ENCODE data around the gene SPARC.

SPARC gene

DNA sequence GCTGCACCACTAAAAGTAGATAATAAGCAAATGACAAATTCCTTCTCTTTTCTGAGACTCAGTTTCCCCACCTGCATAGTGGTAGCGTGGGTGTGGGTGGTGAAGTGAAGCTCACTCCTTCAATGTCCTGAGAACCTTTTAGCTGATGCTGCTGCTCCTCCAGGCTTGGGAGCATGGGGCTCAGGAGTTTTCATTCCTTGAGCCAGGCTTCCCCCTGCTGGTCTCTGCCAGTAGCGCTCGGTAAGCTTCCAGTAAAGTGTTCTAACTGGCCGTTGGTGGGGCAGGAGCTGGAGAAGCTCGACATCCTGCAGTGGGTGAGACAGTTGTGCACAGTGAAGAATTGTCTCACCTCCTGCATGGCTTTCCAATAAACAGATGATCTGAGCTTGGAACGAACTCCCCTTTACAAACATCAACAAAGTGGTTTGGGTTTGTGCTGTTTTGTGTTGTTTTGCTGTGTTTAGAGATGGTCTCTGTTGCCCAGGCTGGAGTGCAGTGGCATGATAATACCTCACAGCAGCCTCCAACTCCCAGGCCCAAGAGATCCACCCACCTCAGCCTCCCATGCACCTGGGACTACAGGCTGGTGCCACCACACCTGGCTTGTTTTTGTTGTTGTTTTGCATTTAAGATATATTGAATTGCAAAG, 34.6 kb downstream of the SPARC start:
- DNase-seq, result no peak

DNA sequence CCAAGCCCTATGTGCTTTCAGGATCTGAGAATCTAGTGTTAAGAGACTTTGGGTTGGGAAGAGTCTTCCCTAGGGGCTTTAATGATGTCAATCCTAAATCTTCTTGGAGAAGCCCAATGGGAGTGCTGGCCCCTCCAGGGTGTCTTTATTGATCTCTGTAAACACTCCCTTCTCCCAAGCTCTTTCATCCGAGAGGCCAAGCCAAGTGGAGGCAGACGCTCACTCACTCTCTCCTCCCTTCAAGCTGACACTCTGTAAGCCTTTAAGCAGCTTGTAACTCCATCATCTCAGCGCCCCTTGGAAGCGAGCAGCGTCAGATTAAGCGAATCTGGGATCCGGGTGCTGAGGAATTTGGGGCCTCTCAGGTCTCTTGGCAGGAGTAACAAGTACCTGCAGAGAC, 37.7 kb downstream of the SPARC start:
- DNase-seq, result no peak

DNA sequence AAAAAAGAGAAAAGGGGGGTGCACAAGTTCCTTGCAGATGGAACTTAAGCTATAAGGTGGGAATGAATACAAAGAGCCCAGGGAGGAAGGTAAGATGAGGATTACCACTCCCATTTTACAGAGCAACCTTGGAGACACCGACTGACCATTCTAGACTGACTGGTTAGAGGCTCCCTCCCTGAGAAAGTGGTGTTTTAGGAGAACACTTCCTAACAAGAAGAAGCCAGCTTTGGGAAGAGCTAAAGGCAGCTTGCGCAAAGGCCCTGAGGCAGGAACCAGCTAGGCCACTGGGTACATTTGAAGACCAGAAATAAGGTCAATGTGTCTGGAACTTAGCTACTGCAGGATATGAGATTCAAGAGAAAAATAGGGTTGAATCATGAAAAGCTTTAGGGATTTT, 38.6 kb downstream of the SPARC start:
- DNase-seq, result no peak

DNA sequence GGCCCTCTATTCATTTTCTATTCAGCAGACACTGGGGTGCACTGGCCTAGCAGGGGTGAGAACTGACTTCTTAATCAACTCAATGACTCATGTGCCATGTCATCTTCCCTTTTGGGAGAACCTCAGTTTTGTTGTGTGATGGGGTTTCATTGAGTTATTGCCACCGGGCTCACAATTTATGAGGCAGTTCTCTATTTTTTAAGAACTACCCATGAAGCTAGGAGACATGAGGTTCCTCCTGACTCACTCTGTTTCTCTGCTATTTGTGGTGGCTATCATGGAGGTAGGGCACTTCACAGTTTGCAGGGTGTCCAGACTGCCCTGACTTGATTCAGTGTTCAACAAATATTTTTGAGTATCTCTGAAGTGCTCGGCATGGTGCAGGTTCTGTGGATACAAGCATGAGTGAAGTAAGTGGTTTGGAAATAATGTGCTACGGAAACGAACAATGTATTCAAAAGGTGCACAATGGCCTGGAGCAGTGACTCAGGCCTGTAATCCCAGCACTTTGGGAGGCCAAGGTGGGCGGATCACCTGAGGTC, 39.3 kb downstream of the SPARC start:
- no peak for DNase-seq

DNA sequence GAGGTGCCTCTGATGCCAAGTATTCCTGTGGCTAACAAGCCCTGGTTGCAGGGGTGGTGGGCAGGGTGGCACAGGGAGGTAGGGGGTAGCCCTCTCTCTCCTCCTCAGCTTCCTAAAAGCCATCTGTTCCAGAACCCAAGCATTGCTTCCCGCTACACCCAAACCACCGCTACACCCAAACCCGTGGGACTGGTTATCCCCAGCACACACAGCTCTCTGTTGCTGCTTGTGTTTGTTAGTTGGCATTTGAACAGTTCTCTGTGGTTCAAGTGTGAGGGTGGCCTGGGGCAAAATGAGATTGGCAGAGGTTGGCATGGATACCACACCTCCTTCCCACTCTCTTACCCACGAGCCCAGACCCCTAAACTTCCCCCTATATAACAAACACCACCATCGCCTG, 40.4 kb downstream of the SPARC start:
- DNase-seq, result no peak

DNA sequence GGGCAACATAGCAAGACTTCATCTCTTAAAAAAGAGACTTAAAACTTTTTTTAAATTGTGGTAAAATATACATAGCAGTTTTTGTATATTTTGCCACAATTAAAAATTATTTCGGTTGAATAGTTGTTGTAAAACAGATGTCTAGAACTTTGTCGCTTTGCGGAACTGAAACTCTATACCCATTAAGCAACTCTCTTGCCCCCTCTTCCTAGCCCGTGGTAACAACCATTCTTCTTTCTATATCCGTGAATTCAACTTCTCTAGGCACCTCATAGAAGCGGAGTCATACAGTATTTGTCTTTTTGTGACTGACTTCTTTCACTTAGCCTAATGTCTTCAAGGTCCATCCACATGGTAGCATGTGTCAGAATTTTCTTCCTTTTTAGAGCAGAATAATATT, 43.3 kb downstream of the SPARC start:
- DNase-seq, result no peak

DNA sequence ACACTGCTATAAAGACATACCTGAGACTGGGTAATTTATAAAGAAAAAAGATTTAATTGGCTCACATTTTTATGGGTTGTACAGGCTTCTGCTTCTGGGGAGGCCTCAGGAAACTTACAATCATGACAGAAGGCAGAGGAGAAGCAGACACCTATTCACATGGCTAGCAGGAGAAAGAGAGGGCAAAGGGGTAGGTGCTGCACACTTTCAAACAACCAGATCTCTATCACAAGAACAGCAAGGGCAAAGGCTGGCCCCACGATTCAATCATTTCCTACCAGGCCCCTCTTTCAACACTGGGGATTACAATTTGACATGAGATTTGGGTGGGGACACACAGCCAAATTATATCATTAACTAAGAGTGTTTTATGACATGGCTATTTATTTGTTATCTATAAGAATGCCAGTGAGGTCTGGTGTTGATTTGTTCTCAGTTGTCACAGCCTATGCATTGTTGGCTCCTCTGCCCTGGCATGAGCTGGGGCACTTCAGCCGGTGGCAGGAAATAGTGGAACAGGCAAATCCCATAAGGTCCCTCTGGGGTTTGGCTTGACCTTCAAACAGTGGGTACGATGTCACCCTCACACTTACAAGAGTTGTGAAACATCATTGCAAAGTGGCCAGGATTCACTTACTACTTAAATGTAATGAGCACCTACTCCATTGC, 44.1 kb downstream of the SPARC start:
- no peak for DNase-seq

DNA sequence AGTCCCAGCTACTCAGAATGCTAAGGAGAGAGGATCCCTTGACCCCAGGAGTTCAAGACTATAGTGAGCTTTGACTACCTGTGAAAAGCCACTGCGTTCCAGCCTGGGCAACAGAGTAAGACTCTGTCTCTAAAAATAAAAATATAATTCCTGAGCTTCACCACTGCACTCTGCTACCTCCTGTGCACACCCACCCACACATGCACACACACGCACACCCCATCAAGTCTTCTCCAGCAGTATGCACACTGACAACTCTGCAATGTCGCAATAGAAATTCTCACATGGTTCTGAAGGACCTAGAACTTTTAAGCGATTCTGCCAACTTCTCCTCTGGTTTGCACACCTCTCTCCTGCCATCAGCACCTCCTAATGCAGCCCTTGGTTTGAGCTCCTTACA, 48.1 kb downstream of the SPARC start:
- no peak for DNase-seq

DNA sequence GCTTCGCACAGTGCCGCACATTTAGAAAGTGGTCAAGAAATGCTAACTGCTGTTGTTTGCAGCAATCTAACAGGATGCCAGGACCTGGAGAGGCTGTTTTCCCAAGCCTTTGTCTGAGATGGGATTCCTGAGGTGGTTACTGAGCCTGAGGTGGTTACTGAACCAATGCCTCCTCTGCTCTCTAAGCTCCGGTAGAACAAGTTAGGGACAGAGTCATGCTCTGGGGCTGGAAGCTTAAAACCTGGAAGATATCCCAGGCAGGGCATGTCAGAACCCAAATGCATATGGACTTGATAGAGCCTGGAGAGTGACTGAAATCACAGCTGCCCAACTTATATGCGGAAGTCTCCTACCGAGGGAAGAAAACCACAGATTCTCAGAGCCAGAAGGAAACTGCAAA, 49.0 kb downstream of the SPARC start:
- no peak for DNase-seq

DNA sequence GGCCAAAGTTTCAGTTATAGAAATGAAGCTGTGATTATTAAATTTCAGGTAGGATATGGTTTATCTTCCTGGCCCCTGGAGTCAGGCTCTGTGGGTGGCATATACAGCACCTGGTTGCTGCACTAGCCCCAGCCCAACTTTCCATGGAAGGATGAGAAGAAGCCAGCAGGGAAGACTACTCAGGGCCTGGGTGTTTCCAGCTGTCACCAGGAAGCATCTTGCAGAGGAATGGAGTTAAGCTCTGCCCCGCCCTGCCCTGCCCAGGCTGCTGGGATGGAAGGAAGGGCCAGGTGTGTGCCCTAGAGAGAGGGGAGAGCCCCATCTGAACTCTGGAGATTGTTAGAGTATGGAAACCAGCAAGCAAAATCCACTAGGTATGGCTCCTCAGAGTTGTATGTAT, 52.8 kb downstream of the SPARC start:
- DNase-seq, result no peak

DNA sequence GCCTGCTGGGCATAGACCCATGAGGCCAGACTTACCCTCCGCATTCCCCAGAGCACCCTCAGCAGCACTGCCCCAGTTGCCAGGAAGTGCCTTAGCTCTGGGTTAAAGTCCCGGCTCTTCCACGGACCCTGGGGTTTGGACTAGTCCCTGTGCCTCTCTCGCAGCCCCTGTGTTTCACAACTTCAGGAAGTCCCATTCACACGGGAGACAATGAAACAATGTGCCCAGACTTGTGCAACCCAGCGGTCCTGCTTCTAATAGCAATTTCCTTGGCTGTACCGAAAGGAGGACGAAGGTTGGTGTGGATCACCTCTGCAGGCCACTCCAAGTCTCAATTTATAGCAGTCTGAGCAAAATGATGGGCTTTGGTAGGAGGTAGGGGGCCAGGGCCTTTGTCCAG, 53.8 kb downstream of the SPARC start:
- DNase-seq, result no peak

DNA sequence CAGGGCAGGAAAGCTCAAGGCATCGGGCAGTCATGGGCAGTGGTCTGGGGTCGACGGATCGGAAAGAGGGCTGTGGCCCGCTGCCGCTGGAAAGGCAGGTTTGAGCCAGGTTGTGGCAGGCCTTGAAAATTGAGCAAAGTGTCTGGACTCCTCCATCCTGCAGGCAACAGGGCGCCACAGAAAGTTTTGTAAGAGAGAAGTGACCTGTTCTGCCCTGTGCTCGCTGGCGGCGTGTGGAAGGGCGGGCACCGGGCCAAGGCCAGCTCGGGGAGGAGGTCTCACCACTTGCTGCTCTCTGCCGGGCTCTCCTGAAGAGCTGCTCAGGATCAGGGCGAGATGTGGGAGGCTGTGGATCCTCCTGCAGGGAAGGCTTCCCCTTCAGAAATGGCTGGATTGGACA, 54.2 kb downstream of the SPARC start:
- no peak for DNase-seq

DNA sequence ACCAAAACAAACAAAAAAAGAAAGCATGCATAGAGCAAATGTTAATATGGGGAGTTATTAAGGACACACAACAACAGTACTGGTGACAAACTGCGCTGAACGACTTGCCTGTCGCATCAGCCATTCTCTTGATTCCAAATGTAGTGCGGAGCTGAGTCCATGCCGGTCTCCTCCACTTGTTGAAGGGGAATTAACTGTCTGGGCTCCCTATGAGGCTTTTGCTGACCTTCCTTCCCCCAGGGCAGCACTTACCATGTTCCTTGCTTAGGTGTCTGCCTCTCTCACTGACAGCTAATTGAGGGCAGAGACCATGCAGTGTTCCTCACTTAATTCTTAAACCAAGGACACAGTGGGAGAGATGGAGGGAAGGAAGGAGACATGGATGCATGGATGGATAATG, 54.8 kb downstream of the SPARC start:
- DNase-seq, result no peak

DNA sequence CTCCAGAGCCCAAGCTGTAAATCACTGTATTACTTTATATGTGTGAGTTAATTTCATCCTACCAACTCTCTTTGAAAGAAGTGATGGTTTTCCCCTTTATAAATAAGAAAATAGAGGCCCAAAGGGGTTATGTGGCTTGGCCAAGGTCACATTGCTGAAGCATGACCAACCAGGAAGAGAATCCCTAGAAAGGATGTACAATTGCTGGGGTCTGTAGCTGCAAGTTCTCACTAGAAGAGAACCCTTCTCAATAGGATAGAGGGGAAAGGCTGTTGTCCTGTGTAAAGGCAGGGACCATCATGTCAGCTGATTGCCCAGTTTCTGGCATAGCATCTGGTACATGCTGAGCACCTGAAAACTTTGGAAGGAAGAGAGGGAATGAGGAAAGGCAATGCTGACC, 56.6 kb downstream of the SPARC start:
- DNase-seq, result no peak

DNA sequence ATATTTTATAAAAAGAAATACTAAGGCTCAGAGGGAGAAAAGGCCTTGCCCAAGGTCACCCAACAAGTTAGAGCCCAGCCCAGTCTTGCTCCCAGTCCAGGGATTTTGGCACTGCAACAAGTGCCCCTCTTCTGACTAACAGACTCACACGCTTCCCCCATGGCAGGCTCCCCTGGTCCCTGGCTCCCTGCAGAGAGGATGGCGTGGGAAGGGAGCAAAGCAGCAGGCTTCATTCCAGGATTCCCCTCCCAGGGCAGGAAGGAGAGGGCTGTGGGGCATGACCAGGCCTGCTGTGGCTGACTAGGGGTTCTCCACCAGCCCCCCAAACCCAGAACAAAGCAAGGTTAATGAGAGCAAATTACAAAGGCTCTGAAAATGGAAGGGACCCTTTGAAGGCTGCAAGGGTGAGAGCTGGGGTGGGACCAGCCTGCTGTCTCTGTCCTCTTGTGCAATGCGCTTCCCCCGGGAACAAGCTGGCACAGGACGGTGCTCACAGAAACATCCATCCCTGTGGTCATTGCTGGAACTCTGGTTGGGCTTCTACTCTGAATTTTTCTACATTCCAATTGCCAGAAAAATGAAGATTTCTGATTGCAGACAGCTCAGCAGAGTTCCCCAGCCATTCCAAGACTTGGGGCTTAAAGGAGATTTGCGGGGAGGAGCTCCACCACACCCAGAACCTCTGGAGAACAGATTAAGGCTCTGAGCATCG, 58.4 kb downstream of the SPARC start:
- no peak for DNase-seq

DNA sequence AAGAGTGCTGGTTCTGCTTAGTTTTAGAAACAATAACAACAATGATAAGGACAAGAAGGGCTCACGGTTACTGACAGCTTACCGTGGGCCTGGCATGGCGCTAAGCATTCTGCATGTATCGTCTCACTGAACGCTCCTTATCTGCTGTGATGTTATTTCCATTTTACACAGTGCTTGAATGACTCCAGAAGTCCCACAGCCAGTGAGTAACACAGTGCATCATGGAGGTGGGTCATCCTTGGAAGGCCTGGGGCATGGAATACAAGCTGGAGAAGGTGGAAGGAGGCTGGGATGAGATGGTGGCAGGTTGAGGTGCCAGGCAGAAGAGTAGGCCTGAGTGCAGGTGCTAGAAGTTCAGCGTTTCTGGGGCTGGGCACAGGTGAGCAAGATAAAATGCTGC, 59.1 kb downstream of the SPARC start:
- no peak for DNase-seq

DNA sequence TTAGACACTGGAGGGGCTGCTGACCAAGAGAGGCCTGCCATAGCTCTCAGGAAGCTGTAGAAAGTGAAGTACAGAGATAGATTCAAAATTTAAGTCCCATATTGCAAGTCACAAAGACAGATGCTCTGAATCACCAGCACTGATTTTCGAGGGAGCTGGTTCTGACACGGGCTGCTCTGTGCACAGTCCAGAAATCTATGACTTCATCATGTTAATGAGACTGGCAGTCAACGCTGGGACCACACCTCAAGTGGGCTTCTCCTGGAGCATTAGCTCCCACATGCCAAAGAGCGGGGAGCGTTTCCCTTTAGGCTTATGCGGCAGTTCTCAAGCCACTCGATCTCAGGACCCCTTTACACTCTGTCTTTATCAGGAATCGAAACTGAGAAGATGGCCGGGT, 61.4 kb downstream of the SPARC start:
- DNase-seq, result no peak

DNA sequence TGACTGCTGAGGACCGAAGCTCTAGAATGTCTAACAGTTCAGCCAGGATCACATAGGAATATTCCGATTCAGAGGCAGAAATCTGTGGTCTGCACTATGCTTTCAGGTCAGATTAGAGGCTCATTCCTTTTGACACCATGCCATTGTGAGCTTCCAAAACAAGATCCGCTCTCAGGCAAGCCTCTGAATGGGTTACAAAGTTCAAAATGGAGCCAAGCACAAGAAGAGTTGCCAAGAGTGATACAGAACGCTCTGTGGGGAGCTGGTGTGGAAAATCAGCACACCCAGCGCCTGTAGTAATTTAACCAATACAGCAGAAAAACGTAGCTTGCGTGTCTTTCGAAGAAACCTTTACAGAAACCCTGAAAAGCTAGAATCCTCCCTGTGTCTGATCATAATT, 62.2 kb downstream of the SPARC start:
- no peak for DNase-seq

DNA sequence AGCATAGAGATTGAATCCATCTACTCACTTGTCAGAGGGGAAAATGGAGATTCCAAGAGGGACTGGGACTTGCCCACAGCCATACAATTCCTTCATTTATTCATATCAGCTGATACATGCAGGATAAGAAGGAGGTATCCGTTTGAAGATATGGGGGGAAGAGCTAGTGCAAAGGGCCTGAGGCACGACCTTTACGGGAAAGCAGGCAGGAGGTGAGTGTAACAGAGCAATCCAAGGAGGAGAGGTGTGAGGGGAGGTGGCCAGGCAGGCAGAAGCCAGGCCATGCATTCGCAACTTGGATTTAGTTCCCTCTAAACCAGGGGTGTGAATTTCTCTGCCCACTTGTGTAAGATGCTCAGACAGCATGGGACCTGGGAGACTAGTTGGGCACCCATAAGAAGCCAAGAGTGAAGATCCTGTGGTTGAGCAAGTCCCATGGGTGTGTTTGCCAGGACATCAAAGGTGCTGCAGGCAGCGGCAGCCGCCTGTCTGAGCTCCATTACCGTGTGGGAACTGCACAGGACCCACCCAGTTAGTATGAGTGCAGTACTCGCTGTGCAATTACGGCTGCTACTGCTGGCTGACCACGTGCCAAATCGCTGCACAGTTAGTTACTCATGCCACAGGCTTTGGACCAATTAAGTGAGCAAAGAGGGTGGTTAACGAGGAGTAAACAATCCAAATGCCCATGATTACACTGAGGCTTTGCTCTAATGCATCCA, 64.2 kb downstream of the SPARC start:
- DNase-seq, result peak; percentile 66

DNA sequence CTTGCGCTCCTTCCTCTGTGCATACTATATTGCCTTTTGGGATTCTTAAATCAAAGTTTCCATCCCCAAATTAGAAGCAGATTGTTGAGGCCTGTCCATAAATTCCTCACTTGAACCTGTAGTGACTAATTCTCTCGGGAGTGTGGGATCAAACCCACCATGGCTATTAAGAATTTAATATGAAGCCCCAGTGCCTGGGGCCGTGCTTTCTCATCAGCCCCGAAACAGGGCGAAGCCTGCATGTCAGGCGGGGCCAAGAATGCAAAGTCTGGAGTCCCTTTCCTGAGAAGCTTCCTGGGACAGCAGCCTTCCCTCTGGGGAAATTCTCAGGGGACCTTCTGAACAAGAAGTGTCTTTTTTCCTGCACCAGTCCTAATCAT, 66.3 kb downstream of the SPARC start:
- DNase-seq, result no peak

DNA sequence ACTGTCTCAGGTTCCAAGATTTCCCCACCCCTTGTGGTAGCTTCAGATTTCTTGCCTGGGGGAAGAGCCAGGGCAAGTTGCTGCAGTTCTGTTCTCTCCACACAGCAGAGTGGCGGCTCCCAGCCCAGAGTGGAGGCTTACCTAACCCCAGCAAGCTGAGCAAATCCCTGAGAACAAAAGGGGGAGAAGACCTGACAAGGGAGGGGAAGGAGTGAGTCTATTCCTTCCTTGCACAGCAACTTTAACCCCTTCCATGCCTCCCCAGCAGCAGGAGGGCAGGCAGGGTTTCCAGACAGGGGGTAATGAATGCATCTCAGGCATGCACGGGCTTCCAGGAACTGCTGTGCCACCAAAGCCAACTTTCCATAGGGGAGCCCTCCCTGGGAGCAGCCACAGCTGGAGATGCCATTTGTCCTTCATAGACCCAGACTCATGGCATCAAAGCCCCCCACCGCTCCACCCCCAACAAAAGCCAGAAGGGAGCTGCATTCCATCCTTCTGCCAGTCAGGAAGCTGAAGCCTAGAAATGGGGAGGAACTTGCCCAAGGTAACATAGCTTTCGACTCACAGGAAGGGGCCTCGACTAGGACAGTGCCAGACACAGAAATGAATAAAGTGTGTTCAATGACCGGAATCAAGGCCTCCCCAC, 66.8 kb downstream of the SPARC start:
- DNase-seq, result no peak

DNA sequence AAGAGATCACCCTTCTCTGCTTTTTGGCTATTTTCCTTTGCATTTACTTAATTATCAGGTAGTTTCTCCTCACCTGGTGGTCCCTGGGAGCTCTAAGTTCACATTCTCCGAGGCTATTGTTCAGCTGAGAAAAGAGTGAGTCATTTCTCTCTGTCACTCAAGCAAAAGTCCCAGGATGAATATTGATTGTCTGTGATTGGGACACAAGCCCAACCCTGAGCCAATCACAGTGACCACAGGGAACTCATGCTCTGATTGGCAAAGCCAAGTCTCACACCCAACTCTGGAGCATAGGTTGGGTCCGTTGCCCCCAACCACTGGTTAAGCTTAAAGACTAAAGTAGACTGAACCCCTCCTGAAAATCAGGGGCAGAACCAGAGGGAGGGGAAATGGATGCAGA, 67.8 kb downstream of the SPARC start:
- DNase-seq, result no peak

All from NCI-H1436 treated with DMSO at 0.1 percent for 48 hours (cell line).